ENCODE measurements around the gene DHRSX.
"Not testable (repeated sequence)": the region's sequence is repeated elsewhere in the genome, so short reads cannot be mapped to it uniquely, and the experiment has no call there.

- TF ChIP-seq COPS2 (conservative IDR thresholded peaks at IDR 0.05); EP300 (IDR thresholded peaks at IDR 0.05; ENCODE audit: low read length); RHOXF2B (CRISPR knock-in tag; conservative IDR thresholded peaks at IDR 0.05); EHMT2 (IDR thresholded peaks at IDR 0.05); NFE2L1 (tag; IDR thresholded peaks at IDR 0.05; ENCODE audit: borderline replicate concordance, low read depth); ARID4B (CRISPR knock-in tag; IDR thresholded peaks at IDR 0.05); POLR2A (conservative IDR thresholded peaks at IDR 0.05); HCFC1 (IDR thresholded peaks at IDR 0.05; ENCODE audit: low read depth, low read length); HIVEP1 (CRISPR knock-in tag; IDR thresholded peaks at IDR 0.05); CREM (IDR thresholded peaks at IDR 0.05; ENCODE audit: low read depth): not testable (repeated sequence)
- TF ChIP-seq, protein P1, sequence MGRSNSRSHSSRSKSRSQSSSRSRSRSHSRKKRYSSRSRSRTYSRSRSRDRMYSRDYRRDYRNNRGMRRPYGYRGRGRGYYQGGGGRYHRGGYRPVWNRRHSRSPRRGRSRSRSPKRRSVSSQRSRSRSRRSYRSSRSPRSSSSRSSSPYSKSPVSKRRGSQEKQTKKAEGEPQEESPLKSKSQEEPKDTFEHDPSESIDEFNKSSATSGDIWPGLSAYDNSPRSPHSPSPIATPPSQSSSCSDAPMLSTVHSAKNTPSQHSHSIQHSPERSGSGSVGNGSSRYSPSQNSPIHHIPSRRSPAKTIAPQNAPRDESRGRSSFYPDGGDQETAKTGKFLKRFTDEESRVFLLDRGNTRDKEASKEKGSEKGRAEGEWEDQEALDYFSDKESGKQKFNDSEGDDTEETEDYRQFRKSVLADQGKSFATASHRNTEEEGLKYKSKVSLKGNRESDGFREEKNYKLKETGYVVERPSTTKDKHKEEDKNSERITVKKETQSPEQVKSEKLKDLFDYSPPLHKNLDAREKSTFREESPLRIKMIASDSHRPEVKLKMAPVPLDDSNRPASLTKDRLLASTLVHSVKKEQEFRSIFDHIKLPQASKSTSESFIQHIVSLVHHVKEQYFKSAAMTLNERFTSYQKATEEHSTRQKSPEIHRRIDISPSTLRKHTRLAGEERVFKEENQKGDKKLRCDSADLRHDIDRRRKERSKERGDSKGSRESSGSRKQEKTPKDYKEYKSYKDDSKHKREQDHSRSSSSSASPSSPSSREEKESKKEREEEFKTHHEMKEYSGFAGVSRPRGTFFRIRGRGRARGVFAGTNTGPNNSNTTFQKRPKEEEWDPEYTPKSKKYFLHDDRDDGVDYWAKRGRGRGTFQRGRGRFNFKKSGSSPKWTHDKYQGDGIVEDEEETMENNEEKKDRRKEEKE (IDR thresholded peaks at IDR 0.05; ENCODE audit: borderline replicate concordance in 1 of 2, control insufficient read depth in 1 of 2, low read depth in 2 of 2, low read length in 1 of 2): not testable (repeated sequence)
- TF ChIP-seq, protein P2, sequence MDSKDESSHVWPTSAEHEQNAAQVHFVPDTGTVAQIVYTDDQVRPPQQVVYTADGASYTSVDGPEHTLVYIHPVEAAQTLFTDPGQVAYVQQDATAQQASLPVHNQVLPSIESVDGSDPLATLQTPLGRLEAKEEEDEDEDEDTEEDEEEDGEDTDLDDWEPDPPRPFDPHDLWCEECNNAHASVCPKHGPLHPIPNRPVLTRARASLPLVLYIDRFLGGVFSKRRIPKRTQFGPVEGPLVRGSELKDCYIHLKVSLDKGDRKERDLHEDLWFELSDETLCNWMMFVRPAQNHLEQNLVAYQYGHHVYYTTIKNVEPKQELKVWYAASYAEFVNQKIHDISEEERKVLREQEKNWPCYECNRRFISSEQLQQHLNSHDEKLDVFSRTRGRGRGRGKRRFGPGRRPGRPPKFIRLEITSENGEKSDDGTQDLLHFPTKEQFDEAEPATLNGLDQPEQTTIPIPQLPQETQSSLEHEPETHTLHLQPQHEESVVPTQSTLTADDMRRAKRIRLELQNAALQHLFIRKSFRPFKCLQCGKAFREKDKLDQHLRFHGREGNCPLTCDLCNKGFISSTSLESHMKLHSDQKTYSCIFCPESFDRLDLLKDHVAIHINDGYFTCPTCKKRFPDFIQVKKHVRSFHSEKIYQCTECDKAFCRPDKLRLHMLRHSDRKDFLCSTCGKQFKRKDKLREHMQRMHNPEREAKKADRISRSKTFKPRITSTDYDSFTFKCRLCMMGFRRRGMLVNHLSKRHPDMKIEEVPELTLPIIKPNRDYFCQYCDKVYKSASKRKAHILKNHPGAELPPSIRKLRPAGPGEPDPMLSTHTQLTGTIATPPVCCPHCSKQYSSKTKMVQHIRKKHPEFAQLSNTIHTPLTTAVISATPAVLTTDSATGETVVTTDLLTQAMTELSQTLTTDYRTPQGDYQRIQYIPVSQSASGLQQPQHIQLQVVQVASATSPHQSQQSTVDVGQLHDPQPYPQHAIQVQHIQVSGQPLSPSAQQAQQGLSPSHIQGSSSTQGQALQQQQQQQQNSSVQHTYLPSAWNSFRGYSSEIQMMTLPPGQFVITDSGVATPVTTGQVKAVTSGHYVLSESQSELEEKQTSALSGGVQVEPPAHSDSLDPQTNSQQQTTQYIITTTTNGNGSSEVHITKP (IDR thresholded peaks at IDR 0.05; ENCODE audit: partially characterized antibody): not testable (repeated sequence)
Observed at GRCh38 chrX:2463481-2463880, 37.3 kb downstream of the DHRSX start.
